ENCODE results near the gene APBA2.

DNA sequence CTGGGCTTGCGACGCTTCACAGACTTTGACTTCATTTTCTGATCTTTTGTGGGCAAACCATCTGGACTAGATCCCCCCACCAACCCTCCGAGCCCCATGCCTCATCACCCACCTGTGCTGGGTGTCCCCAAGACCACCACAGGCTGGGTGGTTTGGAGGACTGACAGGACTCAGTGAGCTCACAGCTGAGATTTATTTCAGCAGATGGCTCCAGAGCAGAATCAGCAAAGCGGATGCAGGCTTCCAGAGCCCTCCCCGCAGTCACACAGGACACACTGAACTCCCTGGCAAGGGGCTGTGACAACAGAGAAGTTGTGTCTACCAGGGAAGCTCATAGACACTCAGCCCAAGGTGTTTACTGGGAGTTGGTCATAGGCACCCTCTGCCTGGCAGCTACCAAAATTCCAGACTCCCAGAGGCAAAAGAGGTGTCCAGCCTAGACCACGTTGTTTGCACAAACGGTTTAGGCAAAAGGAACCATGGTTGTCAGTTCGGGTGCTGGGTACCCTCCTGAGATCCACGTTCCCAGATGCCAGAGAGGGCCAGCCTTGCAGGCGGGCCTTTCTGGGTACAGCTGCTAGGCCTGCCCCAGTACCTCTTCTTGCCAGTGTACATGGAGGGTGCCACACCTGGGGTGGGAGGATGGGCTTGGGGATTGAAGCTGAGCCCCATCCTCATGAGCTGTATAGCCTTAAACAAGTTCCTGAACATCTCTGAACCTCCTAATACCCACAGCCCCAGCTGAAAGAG lies 213.5 kb downstream of the APBA2 start:
- TF ChIP-seq ZNF621 (tag by site-specific recombination; IDR thresholded peaks at IDR 0.05): no peak
- no peak for TF ChIP-seq ZNF549 (tag by site-specific recombination; IDR thresholded peaks at IDR 0.05)
- no peak for TF ChIP-seq ZNF423 (tag by site-specific recombination; IDR thresholded peaks at IDR 0.05)
- no peak for TF ChIP-seq ZNF211 (tag by site-specific recombination; IDR thresholded peaks at IDR 0.05; ENCODE audit: low read depth)
- TF ChIP-seq, protein P1, sequence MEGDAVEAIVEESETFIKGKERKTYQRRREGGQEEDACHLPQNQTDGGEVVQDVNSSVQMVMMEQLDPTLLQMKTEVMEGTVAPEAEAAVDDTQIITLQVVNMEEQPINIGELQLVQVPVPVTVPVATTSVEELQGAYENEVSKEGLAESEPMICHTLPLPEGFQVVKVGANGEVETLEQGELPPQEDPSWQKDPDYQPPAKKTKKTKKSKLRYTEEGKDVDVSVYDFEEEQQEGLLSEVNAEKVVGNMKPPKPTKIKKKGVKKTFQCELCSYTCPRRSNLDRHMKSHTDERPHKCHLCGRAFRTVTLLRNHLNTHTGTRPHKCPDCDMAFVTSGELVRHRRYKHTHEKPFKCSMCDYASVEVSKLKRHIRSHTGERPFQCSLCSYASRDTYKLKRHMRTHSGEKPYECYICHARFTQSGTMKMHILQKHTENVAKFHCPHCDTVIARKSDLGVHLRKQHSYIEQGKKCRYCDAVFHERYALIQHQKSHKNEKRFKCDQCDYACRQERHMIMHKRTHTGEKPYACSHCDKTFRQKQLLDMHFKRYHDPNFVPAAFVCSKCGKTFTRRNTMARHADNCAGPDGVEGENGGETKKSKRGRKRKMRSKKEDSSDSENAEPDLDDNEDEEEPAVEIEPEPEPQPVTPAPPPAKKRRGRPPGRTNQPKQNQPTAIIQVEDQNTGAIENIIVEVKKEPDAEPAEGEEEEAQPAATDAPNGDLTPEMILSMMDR (tag by site-specific recombination; IDR thresholded peaks at IDR 0.05): no peak
- TF ChIP-seq ZNF16 (tag by site-specific recombination; IDR thresholded peaks at IDR 0.05; ENCODE audit: low read depth): no peak
- TF ChIP-seq ZNF155 (tag by site-specific recombination; IDR thresholded peaks at IDR 0.05): no peak
